K562 (cell line): Measurements from ENCODE around the gene CBFA2T2. TPM values are rescaled to one million over a fixed set of nuclear protein-coding genes. Genes with fewer than 3 reads are reported as not detected.

Experiments
- E2F4 ChIP-seq: sonication (generic); formaldehyde crosslinking; IDR thresholded peaks from 2 replicates; pipeline ENCODE4 v1.8.0; 2022; ENCODE audit warnings: mild to moderate bottlenecking, low read depth, missing genetic modification reagents
- HDAC2 ChIP-seq: fragments of 450-650 bp; IDR thresholded peaks from 2 replicates; pipeline ENCODE4 v1.6.1; 2016; ENCODE audit warnings: mild to moderate bottlenecking
- PML ChIP-seq: IDR thresholded peaks from 2 replicates; pipeline ENCODE4 v1.6.1; 2012; ENCODE audit warnings: low read length, inconsistent platforms
- REST ChIP-seq, 2 experiments: fragments of 450-650 bp; formaldehyde crosslinking in 1 of 2; IDR thresholded peaks; 2 replicates each; pipeline versions ENCODE4 v1.4.0 to v1.6.1; 2014 to 2020; ENCODE audit warnings: mild to moderate bottlenecking in 2 of 2, borderline replicate concordance in 1 of 2, low read depth in 1 of 2
- TFE3 ChIP-seq: fragments of 450-650 bp; formaldehyde crosslinking; IDR thresholded peaks from 2 replicates; pipeline ENCODE4 v1.4.0; 2020; ENCODE audit warnings: mild to moderate bottlenecking, mixed read lengths
- polyA plus RNA-seq, 8 experiments: library from polyadenylated mRNA; depleted of rRNA in 4 of 8; stranded (reverse) in 5 of 8; unstranded in 3 of 8; fragments of >200 nt; fragmentation: Nextera tagmentation in 2 of 8; fragmentation: Illumina TruSeq in 1 of 8; extraction: Ambion mirVana in 2 of 8; extraction: Trizol in 1 of 8; gene quantifications; 2 replicates each; pipeline versions ENCODE4 v1.2.1 to v1.2.3, GENCODE V29; 2011 to 2014; ENCODE audit warnings: inconsistent platforms in 1 of 8, missing spikeins in 1 of 8
- total RNA-seq, 7 experiments: library from RNA; depleted of rRNA in 6 of 7; stranded (reverse); fragments of >200 nt in 6 of 7; fragmentation: Illumina TruSeq in 2 of 7; extraction: Trizol in 2 of 7; gene quantifications; 2 replicates each; pipeline versions ENCODE4 v1.2.1 to v1.2.3, GENCODE V29; 2011 to 2021; ENCODE audit warnings: low replicate concordance in 1 of 7

CBFA2T2 gene
- total and polyA plus RNA-seq, 9 of the 15 experiments (the other 6 are each of a cell fraction or from before 2014, with no cell fraction given) = 0.27 to 9.6 (median 5.8) TPM

- TF ChIP-seq REST (IDR thresholded peaks at IDR 0.05; ENCODE audit: borderline replicate concordance) (peak; percentile 94), REST (CRISPR knock-in tag; IDR thresholded peaks at IDR 0.05; ENCODE audit: low read depth) (no peak), TFE3 (CRISPR knock-in tag) (peak; percentile 41; the same call in 1 of the 2 replicates), PML (no peak), E2F4 (CRISPR knock-in tag) (peak; percentile 86), HDAC2 (0 out of 2 replicates have a peak, but pooled peaks have one; percentile 29)
- TF ChIP-seq, all 486 proteins: peak for 84
Observed at GRCh38 chr20:33686100-33686983, 196.4 kb downstream of the CBFA2T2 start, which contains the start of gene E2F1 (continued).
